H9 (cell line): Measurements from ENCODE around the gene PLLP. TPM values are rescaled to one million over a fixed set of nuclear protein-coding genes. Genes with fewer than 3 reads are reported as not detected.

Experiments used
- DNase-seq: peaks from one replicate; pipeline ENCODE4 v3.0.0-alpha.2; 2017
- H2AFZ ChIP-seq: one replicate; pipeline ENCODE4 v1.6.1; 2013; ENCODE audit warnings: mild to moderate bottlenecking, low read length, control low read depth, moderate library complexity
- H2AK5ac ChIP-seq: 2 replicates; pipeline ENCODE4 v1.6.1; 2013; ENCODE audit warnings: low read length, control low read depth, mixed read lengths; ENCODE audit not compliant: insufficient read length
- H2BK120ac ChIP-seq: one replicate; pipeline ENCODE4 v1.6.1; 2013; ENCODE audit warnings: low read depth, mild to moderate bottlenecking, low read length, control low read depth, inconsistent platforms; ENCODE audit not compliant: poor library complexity, severe bottlenecking
- H2BK12ac ChIP-seq: 2 replicates; pipeline ENCODE4 v1.6.1; 2013; ENCODE audit warnings: low read length, control low read depth, mixed read lengths, low read depth; ENCODE audit not compliant: insufficient read length
- H2BK15ac ChIP-seq: 2 replicates; pipeline ENCODE4 v1.6.1; 2013; ENCODE audit warnings: low read depth, low read length, control low read depth
- H2BK20ac ChIP-seq: one replicate; pipeline ENCODE4 v1.6.1; 2013; ENCODE audit warnings: low read depth, mild to moderate bottlenecking, low read length, control low read depth, inconsistent platforms; ENCODE audit not compliant: poor library complexity, severe bottlenecking
- H2BK5ac ChIP-seq: 2 replicates; pipeline ENCODE4 v1.6.1; 2013; ENCODE audit warnings: low read length, control low read depth, mixed read lengths; ENCODE audit not compliant: insufficient read length
- H3K14ac ChIP-seq: 2 replicates; pipeline ENCODE4 v1.6.1; 2013; ENCODE audit warnings: low read length, control low read depth; ENCODE audit not compliant: insufficient read depth
- H3K18ac ChIP-seq: 2 replicates; pipeline ENCODE4 v1.6.1; 2013; ENCODE audit warnings: low read depth, mild to moderate bottlenecking, mixed read lengths, low read length, control low read depth; ENCODE audit not compliant: insufficient read length
- H3K23ac ChIP-seq: 2 replicates; pipeline ENCODE4 v1.6.1; 2013; ENCODE audit warnings: low read length, control low read depth, mixed read lengths, low read depth; ENCODE audit not compliant: insufficient read length
- H3K23me2 ChIP-seq: 2 replicates; pipeline ENCODE4 v1.6.1; 2013; ENCODE audit warnings: low read depth, mild to moderate bottlenecking, mixed read lengths, low read length, control low read depth; ENCODE audit not compliant: insufficient read length, poor library complexity, severe bottlenecking
- H3K27ac ChIP-seq: 2 replicates; pipeline ENCODE4 v1.5.1; 2013; ENCODE audit warnings: low read length, control low read depth, mixed read lengths, low read depth; ENCODE audit not compliant: insufficient read length
- H3K27me3 ChIP-seq: 2 replicates; pipeline ENCODE4 v1.6.1; 2013; ENCODE audit warnings: low read length, control low read depth, inconsistent platforms; ENCODE audit not compliant: insufficient read depth
- H3K4ac ChIP-seq: 2 replicates; pipeline ENCODE4 v1.6.1; 2013; ENCODE audit warnings: low read depth, mild to moderate bottlenecking, control low read depth, inconsistent platforms, low read length, moderate library complexity
- H3K4me1 ChIP-seq: 2 replicates; pipeline ENCODE4 v1.6.1; 2013; ENCODE audit warnings: low read length, control low read depth, inconsistent platforms; ENCODE audit not compliant: insufficient read depth
- H3K4me2 ChIP-seq: 2 replicates; pipeline ENCODE4 v1.6.1; 2013; ENCODE audit warnings: low read length, control low read depth, mixed read lengths; ENCODE audit not compliant: insufficient read length, insufficient read depth
- H3K56ac ChIP-seq: 2 replicates; pipeline ENCODE4 v1.6.1; 2013; ENCODE audit warnings: low read depth, mild to moderate bottlenecking, mixed read lengths, low read length, control low read depth; ENCODE audit not compliant: insufficient read length
- H3K79me1 ChIP-seq: 2 replicates; pipeline ENCODE4 v1.6.1; 2013; ENCODE audit warnings: low read depth, mild to moderate bottlenecking, moderate library complexity, low read length, control low read depth, inconsistent platforms; ENCODE audit not compliant: insufficient read depth, poor library complexity, severe bottlenecking
- H3K79me2 ChIP-seq: 2 replicates; pipeline ENCODE4 v1.6.1; 2013; ENCODE audit warnings: low read length, control low read depth, inconsistent platforms; ENCODE audit not compliant: insufficient read depth
- H3K9ac ChIP-seq: 2 replicates; pipeline ENCODE4 v1.6.1; 2013; ENCODE audit warnings: low read length, control low read depth, mixed read lengths; ENCODE audit not compliant: insufficient read length; ENCODE audit errors: extremely low read depth
- H3K9me3 ChIP-seq: one replicate; pipeline ENCODE4 v1.6.1; 2013; ENCODE audit warnings: low read depth, low read length, inconsistent platforms; ENCODE audit not compliant: control insufficient read depth
- H3T11ph ChIP-seq: one replicate; pipeline ENCODE4 v1.6.1; 2013; ENCODE audit warnings: mild to moderate bottlenecking, low read length, control low read depth, inconsistent platforms
- H4K20me1 ChIP-seq: one replicate; pipeline ENCODE4 v1.6.1; 2013; ENCODE audit not compliant: control insufficient read depth, insufficient read length, insufficient read depth
- H4K5ac ChIP-seq: 2 replicates; pipeline ENCODE4 v1.6.1; 2013; ENCODE audit warnings: low read depth, mild to moderate bottlenecking, mixed read lengths, low read length, control low read depth; ENCODE audit not compliant: insufficient read length
- H4K8ac ChIP-seq: replicated peaks from 2 replicates; pipeline ENCODE4 v1.6.1; 2013; ENCODE audit warnings: low read length, control low read depth, mixed read lengths, low read depth; ENCODE audit not compliant: insufficient read length
- H4K91ac ChIP-seq: 2 replicates; pipeline ENCODE4 v1.6.1; 2013; ENCODE audit warnings: low read depth, mild to moderate bottlenecking, moderate library complexity, mixed read lengths, low read length, control low read depth; ENCODE audit not compliant: insufficient read length
- H3K27ac Mint-ChIP-seq, 3 experiments: 2 replicates in 2 of 3; 3 replicates in 1 of 3; pipeline ENCODE4 v1.8.0; 2020 to 2021; ENCODE audit warnings: mixed read lengths in 3 of 3, mild to moderate bottlenecking in 1 of 3, moderate library complexity in 1 of 3
- H3K27me3 Mint-ChIP-seq: 2 replicates; pipeline ENCODE4 v1.8.0; 2021; ENCODE audit warnings: low read depth, mild to moderate bottlenecking, moderate library complexity, mixed read lengths
- H3K36me3 Mint-ChIP-seq, 3 experiments: 2 replicates in 2 of 3; 3 replicates in 1 of 3; pipeline ENCODE4 v1.8.0; 2020 to 2021; ENCODE audit warnings: low read depth in 3 of 3, mixed read lengths in 3 of 3; ENCODE audit not compliant: insufficient read depth in 1 of 3
- H3K4me1 Mint-ChIP-seq, 2 experiments: 2 replicates each; pipeline ENCODE4 v1.8.0; 2020; ENCODE audit warnings: mixed read lengths in 2 of 2
- H3K4me3 Mint-ChIP-seq, 2 experiments: 2 replicates in 1 of 2; 3 replicates in 1 of 2; pipeline ENCODE4 v1.8.0; 2020 to 2021; ENCODE audit warnings: mild to moderate bottlenecking in 2 of 2, mixed read lengths in 2 of 2, moderate library complexity in 1 of 2
- H3K9me3 Mint-ChIP-seq, 2 experiments: 2 replicates in 1 of 2; 3 replicates in 1 of 2; pipeline ENCODE4 v1.8.0; 2020; ENCODE audit warnings: mild to moderate bottlenecking in 2 of 2, mixed read lengths in 2 of 2, moderate library complexity in 1 of 2
- CTCF ChIP-seq: fragments of 200-600 bp; sonication (generic); conservative IDR thresholded peaks from 3 replicates; pipeline ENCODE4 v1.8.0; 2021; ENCODE audit warnings: antibody characterized with exemption, mild to moderate bottlenecking
- WGBS: extraction: QIAGEN DNeasy Blood & Tissue Kit; methylation state at CpG from one replicate; pipeline ENCODE4 v1.1.7; 2013; ENCODE audit warnings: missing lambda C conversion rate, low lambda C conversion rate, mixed read lengths; ENCODE audit not compliant: insufficient read length; ENCODE audit errors: extremely low coverage; 5-methylcytosine and 5-hydroxymethylcytosine counted together
- total RNA-seq: library from RNA; stranded (reverse); gene quantifications from 2 replicates; pipeline ENCODE4 v1.2.1, GENCODE V29; 2021

Gene PLLP
- total RNA-seq, 1 experiment from 2014 or later: 1.8 TPM

GRCh38 chr16:57304169-57305061, 19.9 kb upstream of the PLLP start:
- Histone ChIP-seq H3K79me2 (no peaks in the 10 kb centered on the region), H3K23ac (no peak overlapping the region), H3T11ph (no peak overlapping the region), H3K4ac (no peak overlapping the region), H3K9ac (no peak overlapping the region), H3K9me3 (no peaks in the 10 kb centered on the region), H2BK120ac (no peak overlapping the region), H3K23me2 (peaks cover 4% of the 10 kb centered on the region), H4K20me1 (no peaks in the 10 kb centered on the region), H2BK5ac (no peak overlapping the region), H2AFZ (no peak overlapping the region), H3K27ac (no peak overlapping the region), H3K4me1 (no peaks in the 10 kb centered on the region), H2BK15ac (no peak overlapping the region), H3K18ac (no peak overlapping the region), H3K14ac (no peak overlapping the region), H4K91ac (no peak overlapping the region), H4K8ac (no peak overlapping the region), H2BK20ac (no peak overlapping the region), H4K5ac (no peak overlapping the region), H3K27me3 (no peaks in the 10 kb centered on the region), H2AK5ac (no peak overlapping the region), H3K56ac (no peak overlapping the region), H3K4me2 (no peak overlapping the region), H2BK12ac (no peak overlapping the region), H3K79me1 (no peaks in the 10 kb centered on the region)
- Mint-ChIP-seq H3K36me3 (no peaks in the 10 kb centered on the region), H3K4me1 (peaks cover 11 to 15% of the 10 kb centered on the region in 2 experiments; a peak in 3 of 4 replicates), H3K9me3 (no peaks in the 10 kb centered on the region), H3K27me3 (peaks cover 9% of the 10 kb centered on the region; the same call in 1 of the 2 replicates), H3K4me3 (no peak overlapping the region), H3K27ac (no peak overlapping the region)
- no peak for DNase-seq
- no CpG with 5 or more reads among the region's 16 CpGs for WGBS
- no peak for TF ChIP-seq CTCF
